Mesothelial cell of epicardium (in vitro differentiated cells): Measurements from ENCODE around the gene SLC8A1. TPM values are rescaled to one million over a fixed set of nuclear protein-coding genes. Genes with fewer than 3 reads are reported as not detected.

ENCODE experiments used
- DNase-seq, 2 experiments: peaks; one replicate each; pipeline ENCODE4 v3.0.0; 2021; ENCODE audit warnings: low spot score in 2 of 2; ENCODE audit not compliant: unreplicated experiment in 2 of 2
- H3K27ac Mint-ChIP-seq: 2 replicates; pipeline ENCODE4 v1.8.0; 2021; ENCODE audit warnings: mixed read lengths
- H3K27me3 Mint-ChIP-seq: 2 replicates; pipeline ENCODE4 v1.8.0; 2021; ENCODE audit warnings: low read depth, mixed read lengths
- H3K36me3 Mint-ChIP-seq: 2 replicates; pipeline ENCODE4 v1.8.0; 2021; ENCODE audit warnings: mixed read lengths
- H3K4me1 Mint-ChIP-seq: 2 replicates; pipeline ENCODE4 v1.8.0; 2021; ENCODE audit warnings: mixed read lengths
- H3K4me3 Mint-ChIP-seq: 2 replicates; pipeline ENCODE4 v1.8.0; 2021; ENCODE audit warnings: mild to moderate bottlenecking, moderate library complexity, mixed read lengths
- H3K9me3 Mint-ChIP-seq: 2 replicates; pipeline ENCODE4 v1.8.0; 2021; ENCODE audit warnings: mixed read lengths
- CTCF ChIP-seq: fragments of 200-600 bp; sonication (generic); IDR thresholded peaks from one replicate; pipeline ENCODE4 v1.5.0; 2021; ENCODE audit warnings: antibody characterized with exemption; ENCODE audit not compliant: unreplicated experiment
- total RNA-seq: library from RNA; stranded (reverse); gene quantifications from 3 replicates; pipeline ENCODE4 v1.2.1, GENCODE V29; 2021

The SLC8A1 gene
- total RNA-seq, 1 donor from 2014 or later: 29.6 TPM

GRCh38 chr2:40412456-40412855 is 39.4 kb downstream of the SLC8A1 start:
- Mint-ChIP-seq H3K4me3 (no peak overlapping the region), H3K9me3 (no peaks in the 10 kb centered on the region), H3K4me1 (peaks cover 33% of the 10 kb centered on the region), H3K27ac (no peak overlapping the region), H3K27me3 (no peaks in the 10 kb centered on the region), H3K36me3 (no peaks in the 10 kb centered on the region)
- TF ChIP-seq CTCF: no peak
- DNase-seq: no peak

- peaks cover 39% of the 10 kb centered on the region for H3K4me1 Mint-ChIP-seq
- H3K27ac Mint-ChIP-seq: no peak overlapping the region
- TF ChIP-seq CTCF: no peak
These were observed 41.2 kb downstream of the SLC8A1 start for GRCh38 chr2:40410695-40411094.

GRCh38 chr2:40409734-40410133 is 42.2 kb downstream of the SLC8A1 start:
- no peak for TF ChIP-seq CTCF
- peaks cover 36% of the 10 kb centered on the region for H3K4me1 Mint-ChIP-seq
- H3K27ac Mint-ChIP-seq: peak overlapping the region; percentile 7
- H3K9me3 Mint-ChIP-seq: no peaks in the 10 kb centered on the region
- no peaks in the 10 kb centered on the region for H3K27me3 Mint-ChIP-seq
- no peak overlapping the region for H3K4me3 Mint-ChIP-seq
- no peaks in the 10 kb centered on the region for H3K36me3 Mint-ChIP-seq
- no peak for DNase-seq

More at GRCh38 chr2:40410695-40411094, 41.2 kb downstream of the SLC8A1 start:
- H3K4me3 Mint-ChIP-seq: no peak overlapping the region
- no peaks in the 10 kb centered on the region for H3K27me3 Mint-ChIP-seq
- no peaks in the 10 kb centered on the region for H3K9me3 Mint-ChIP-seq
- H3K36me3 Mint-ChIP-seq: no peaks in the 10 kb centered on the region
- no peak for DNase-seq

GRCh38 chr2:40406485-40407289 is 45.2 kb downstream of the SLC8A1 start:
- H3K27ac Mint-ChIP-seq: no peak overlapping the region
- H3K36me3 Mint-ChIP-seq: no peaks in the 10 kb centered on the region
- H3K4me3 Mint-ChIP-seq: no peak overlapping the region
- no peak for TF ChIP-seq CTCF
- peaks cover 36% of the 10 kb centered on the region for H3K4me1 Mint-ChIP-seq
- no peaks in the 10 kb centered on the region for H3K27me3 Mint-ChIP-seq
- no peak for DNase-seq
- H3K9me3 Mint-ChIP-seq: no peaks in the 10 kb centered on the region

- no peak overlapping the region for H3K27ac Mint-ChIP-seq
- no peaks in the 10 kb centered on the region for H3K36me3 Mint-ChIP-seq
- H3K9me3 Mint-ChIP-seq: no peaks in the 10 kb centered on the region
- no peak overlapping the region for H3K4me3 Mint-ChIP-seq
- no peak for TF ChIP-seq CTCF
- no peak for DNase-seq
- H3K4me1 Mint-ChIP-seq: peaks cover 36% of the 10 kb centered on the region
- no peaks in the 10 kb centered on the region for H3K27me3 Mint-ChIP-seq
These were observed 46.4 kb downstream of the SLC8A1 start for GRCh38 chr2:40405465-40405864.

- TF ChIP-seq CTCF: no peak
- no peaks in the 10 kb centered on the region for H3K27me3 Mint-ChIP-seq
- H3K4me1 Mint-ChIP-seq: peaks cover 29% of the 10 kb centered on the region
- H3K36me3 Mint-ChIP-seq: no peaks in the 10 kb centered on the region
- no peak overlapping the region for H3K27ac Mint-ChIP-seq
- no peak for DNase-seq
- peaks cover 3% of the 10 kb centered on the region for H3K9me3 Mint-ChIP-seq
- no peak overlapping the region for H3K4me3 Mint-ChIP-seq
These were observed 47.4 kb downstream of the SLC8A1 start for GRCh38 chr2:40404517-40404916.
